ENCODE measurements around the gene SLC10A7.

GRCh38 chr4:146317783-146318182, 204.0 kb downstream of the SLC10A7 start:
- TF ChIP-seq YY1 (IDR thresholded peaks at IDR 0.05; ENCODE audit: insufficient read depth, insufficient read length) (no peak), SUZ12 (IDR thresholded peaks at IDR 0.05; ENCODE audit: extremely low read depth, insufficient read depth, insufficient read length) (no peak), ZNF274 (IDR thresholded peaks at IDR 0.05; ENCODE audit: low read depth, low read length) (no peak)
